Hepatocyte (in vitro differentiated cells): ENCODE data around the gene NOS1AP. TPM values are rescaled to one million over a fixed set of nuclear protein-coding genes. Genes with fewer than 3 reads are reported as not detected.

Experiments
- DNase-seq: peaks from one replicate; pipeline ENCODE4 v3.0.0-alpha.2; 2016; ENCODE audit warnings: low spot score
- H2AFZ ChIP-seq: fragments of 200-600 bp; sonication (generic); 2 replicates; pipeline ENCODE4 v1.6.0; 2016; ENCODE audit warnings: antibody characterized with exemption, mild to moderate bottlenecking
- H3K27ac ChIP-seq: fragments of 200-600 bp; sonication (generic); 2 replicates; pipeline ENCODE4 v1.5.1; 2016; ENCODE audit warnings: mild to moderate bottlenecking
- H3K27me3 ChIP-seq: fragments of 200-600 bp; sonication (generic); 2 replicates; pipeline ENCODE4 v1.6.1; 2016
- H3K36me3 ChIP-seq: fragments of 200-600 bp; sonication (generic); replicated peaks from 2 replicates; pipeline ENCODE4 v1.5.1; 2016; ENCODE audit warnings: low read depth; ENCODE audit not compliant: insufficient read depth
- H3K4me1 ChIP-seq: fragments of 200-600 bp; sonication (generic); 2 replicates; pipeline ENCODE4 v1.5.1; 2016; ENCODE audit warnings: mild to moderate bottlenecking, moderate library complexity; ENCODE audit not compliant: insufficient read depth
- H3K4me2 ChIP-seq: fragments of 200-600 bp; sonication (generic); 2 replicates; pipeline ENCODE4 v1.6.0; 2016
- H3K4me3 ChIP-seq: fragments of 200-600 bp; sonication (generic); 2 replicates; pipeline ENCODE4 v1.5.1; 2016; ENCODE audit warnings: mild to moderate bottlenecking
- H3K79me2 ChIP-seq: fragments of 200-600 bp; sonication (generic); 2 replicates; pipeline ENCODE4 v1.6.0; 2017; ENCODE audit warnings: mild to moderate bottlenecking
- H3K9me2 ChIP-seq: fragments of 200-600 bp; sonication (generic); replicated peaks from 2 replicates; pipeline ENCODE4 v1.6.0; 2017; ENCODE audit warnings: mild to moderate bottlenecking; ENCODE audit not compliant: insufficient read depth
- H3K9me3 ChIP-seq: fragments of 200-600 bp; sonication (generic); 2 replicates; pipeline ENCODE4 v1.5.1; 2016; ENCODE audit warnings: low read depth, mild to moderate bottlenecking
- H4K20me1 ChIP-seq: fragments of 200-600 bp; sonication (generic); 2 replicates; pipeline ENCODE4 v1.6.0; 2016; ENCODE audit warnings: mild to moderate bottlenecking; ENCODE audit not compliant: insufficient read depth, poor library complexity, severe bottlenecking
- CTCF ChIP-seq: fragments of 200-600 bp; sonication (generic); IDR thresholded peaks from 2 replicates; pipeline ENCODE4 v1.5.1; 2016; ENCODE audit warnings: antibody characterized with exemption, mild to moderate bottlenecking; ENCODE audit not compliant: poor library complexity
- EZH2 ChIP-seq: fragments of 200-600 bp; sonication (generic); IDR thresholded peaks from 2 replicates; pipeline ENCODE4 v1.6.1; 2016; ENCODE audit warnings: antibody characterized with exemption, mild to moderate bottlenecking, borderline replicate concordance
- EZH2phosphoT487 ChIP-seq: fragments of 200-600 bp; sonication (generic); IDR thresholded peaks from one replicate; pipeline ENCODE4 v1.6.1; 2018; ENCODE audit warnings: antibody characterized with exemption, mild to moderate bottlenecking, low read depth, moderate library complexity; ENCODE audit not compliant: unreplicated experiment, severe bottlenecking
- WGBS: methylation state at CpG from one replicate; pipeline ENCODE4 v1.1.6; 2016; ENCODE audit warnings: low lambda C conversion rate; ENCODE audit errors: missing lambda C conversion rate; 5-methylcytosine and 5-hydroxymethylcytosine counted together
- polyA plus RNA-seq: library from polyadenylated mRNA; unstranded; fragments of >200 nt; fragmentation: Nextera tagmentation; extraction: Ambion mirVana; gene quantifications from 2 replicates; pipeline ENCODE4 v1.2.1, GENCODE V29; 2016
- total RNA-seq: library from RNA; depleted of rRNA; stranded (reverse); fragments of >200 nt; gene quantifications from 2 replicates; pipeline ENCODE4 v1.2.3, GENCODE V29; 2014

Gene NOS1AP
- total and polyA plus RNA-seq, 2 experiments from 2014 or later: 0.97 to 4.4 TPM

- Histone ChIP-seq H3K36me3 (no peaks in the 10 kb centered on the region), H3K4me3 (no peak overlapping the region), H3K4me2 (peak overlapping the region; percentile 15), H3K27ac (peak overlapping the region; percentile 53), H3K4me1 (peaks cover 15% of the 10 kb centered on the region), H3K9me2 (no peaks in the 10 kb centered on the region), H3K9me3 (no peaks in the 10 kb centered on the region), H3K79me2 (no peaks in the 10 kb centered on the region), H3K27me3 (no peaks in the 10 kb centered on the region), H4K20me1 (no peaks in the 10 kb centered on the region), H2AFZ (no peak overlapping the region)
- peak; percentile 42 for DNase-seq
- WGBS: 91% methylated on average over 5 of the region's 5 CpGs
- no peak for TF ChIP-seq EZH2phosphoT487
- TF ChIP-seq CTCF: no peak
- no peak for TF ChIP-seq EZH2
These were observed 319.1 kb downstream of the NOS1AP start for GRCh38 chr1:162388615-162389014.

- TF ChIP-seq EZH2: no peak
- TF ChIP-seq EZH2phosphoT487: no peak
- no peak for TF ChIP-seq CTCF
- Histone ChIP-seq H3K27me3 (no peaks in the 10 kb centered on the region), H4K20me1 (no peaks in the 10 kb centered on the region), H3K27ac (peak overlapping the region; percentile 43), H3K4me3 (no peak overlapping the region), H3K9me2 (no peaks in the 10 kb centered on the region), H3K36me3 (no peaks in the 10 kb centered on the region), H3K4me1 (peaks cover 15% of the 10 kb centered on the region), H2AFZ (no peak overlapping the region), H3K79me2 (no peaks in the 10 kb centered on the region), H3K4me2 (peak overlapping the region; percentile 15), H3K9me3 (no peaks in the 10 kb centered on the region)
- DNase-seq: peak; percentile 4
- WGBS: 53% methylated on average over 11 of the region's 11 CpGs
These were observed 319.7 kb downstream of the NOS1AP start for GRCh38 chr1:162389021-162389818.

- no peaks in the 10 kb centered on the region for H4K20me1 ChIP-seq
- H3K4me2 ChIP-seq: no peak overlapping the region
- H2AFZ ChIP-seq: no peak overlapping the region
- no peaks in the 10 kb centered on the region for H3K36me3 ChIP-seq
- H3K4me3 ChIP-seq: no peak overlapping the region
- H3K4me1 ChIP-seq: peaks cover 15% of the 10 kb centered on the region
- no peaks in the 10 kb centered on the region for H3K9me2 ChIP-seq
- TF ChIP-seq EZH2 (no peak), CTCF (no peak)
- no peaks in the 10 kb centered on the region for H3K79me2 ChIP-seq
- no peaks in the 10 kb centered on the region for H3K27me3 ChIP-seq
- WGBS: 82% methylated on average over 9 of the region's 9 CpGs
- DNase-seq: no peak
- H3K27ac ChIP-seq: no peak overlapping the region
- H3K9me3 ChIP-seq: no peaks in the 10 kb centered on the region
These were observed 320.5 kb downstream of the NOS1AP start for GRCh38 chr1:162389971-162390370.
